ENCODE measurements around the gene PKD1.
"Not testable (repeated sequence)": the region's sequence is repeated elsewhere in the genome, so short reads cannot be mapped to it uniquely, and the experiment has no call there.

The PKD1 gene

DNA sequence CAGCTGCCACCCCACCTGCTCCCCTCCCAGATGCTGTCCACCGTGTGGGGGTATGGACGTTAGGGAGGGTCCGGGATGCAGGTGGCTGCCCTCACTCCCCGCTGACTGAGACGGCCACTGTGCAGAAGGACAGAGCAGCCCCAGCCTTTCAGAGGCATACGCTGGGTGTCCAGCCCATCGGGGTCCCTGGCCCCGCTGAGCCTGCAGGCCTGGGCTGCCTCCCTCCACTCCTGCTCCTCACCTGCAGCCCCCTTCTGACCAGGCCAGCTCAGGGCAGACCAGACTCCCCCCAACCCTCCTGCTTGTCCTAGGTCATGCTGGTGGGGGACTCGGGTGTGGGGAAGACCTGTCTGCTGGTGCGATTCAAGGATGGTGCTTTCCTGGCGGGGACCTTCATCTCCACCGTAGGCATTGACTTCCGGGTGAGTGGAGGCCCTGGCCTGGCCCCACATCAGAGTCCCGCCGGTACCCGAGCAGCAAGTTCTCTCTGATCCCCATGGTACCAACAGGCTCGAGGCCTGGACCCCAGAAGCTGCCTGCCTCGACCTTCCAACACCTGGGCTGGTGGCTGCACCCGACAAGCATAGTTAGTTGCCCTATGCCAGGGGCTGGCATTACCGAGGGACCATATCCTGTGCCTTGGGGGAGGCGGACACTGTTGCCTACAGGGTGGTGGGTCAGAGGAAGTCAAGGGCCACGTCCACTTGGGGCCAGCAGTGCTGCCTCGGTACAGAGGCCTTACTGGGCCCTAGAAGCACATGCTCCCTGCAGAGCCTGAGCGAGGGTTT is 14.1 kb upstream of the PKD1 start:
- Mint-ChIP-seq H3K4me1 (ENCODE audit: low read depth) (peaks cover 10% of the 10 kb centered on the region), H3K4me3 (peak overlapping the region; percentile 40), H3K36me3 (ENCODE audit: low read depth) (peaks cover 20% of the 10 kb centered on the region), H3K27ac (no peak overlapping the region), H3K9me3 (no peaks in the 10 kb centered on the region), H3K27me3 (ENCODE audit: low read depth) (no peaks in the 10 kb centered on the region)

DNA sequence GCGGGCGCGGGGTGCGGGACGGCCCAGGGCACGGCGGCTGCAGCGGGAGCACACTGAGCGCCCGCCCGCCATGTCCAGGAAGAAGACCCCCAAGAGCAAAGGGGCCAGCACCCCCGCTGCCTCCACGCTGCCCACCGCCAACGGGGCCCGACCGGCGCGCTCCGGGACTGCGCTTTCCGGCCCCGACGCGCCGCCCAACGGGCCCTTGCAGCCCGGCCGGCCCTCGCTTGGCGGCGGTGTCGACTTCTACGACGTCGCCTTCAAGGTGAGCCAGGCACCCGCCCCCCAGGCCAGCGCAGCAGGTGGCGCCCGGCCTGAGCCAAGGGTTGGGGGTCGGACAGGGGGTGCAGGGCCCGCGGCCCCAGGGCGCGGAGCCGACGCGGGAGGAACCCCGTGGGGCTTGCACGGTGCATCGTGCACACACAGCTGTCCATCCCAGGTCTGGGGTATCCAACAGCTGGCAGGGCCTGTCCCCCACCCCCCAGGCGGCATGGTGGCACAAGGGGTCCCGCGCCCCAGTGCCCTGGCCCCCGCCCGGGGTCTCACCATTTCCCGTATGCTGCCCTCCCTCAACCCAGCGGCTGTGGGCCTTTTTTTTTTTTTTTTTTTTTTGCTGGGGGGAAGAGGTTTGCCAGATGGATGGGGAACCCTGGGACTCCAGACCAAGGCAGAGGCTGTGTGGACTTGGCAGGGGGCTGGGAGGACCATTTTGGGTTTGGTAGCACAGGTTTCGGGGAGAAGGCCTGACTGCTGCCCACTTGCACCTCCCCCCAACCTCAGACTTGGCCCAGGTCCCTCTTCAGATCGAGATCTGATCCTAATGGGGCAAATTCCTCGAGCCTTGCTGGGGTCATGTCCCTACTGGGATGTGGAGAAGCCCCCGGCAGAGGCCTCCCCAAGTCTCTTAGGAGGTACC is 13.3 kb upstream of the PKD1 start:
- Mint-ChIP-seq H3K4me1 (ENCODE audit: low read depth) (peaks cover 4% of the 10 kb centered on the region), H3K36me3 (ENCODE audit: low read depth) (peaks cover 12% of the 10 kb centered on the region), H3K27me3 (ENCODE audit: low read depth) (no peaks in the 10 kb centered on the region), H3K4me3 (peak overlapping the region; percentile 46), H3K27ac (no peak overlapping the region), H3K9me3 (no peaks in the 10 kb centered on the region)

DNA sequence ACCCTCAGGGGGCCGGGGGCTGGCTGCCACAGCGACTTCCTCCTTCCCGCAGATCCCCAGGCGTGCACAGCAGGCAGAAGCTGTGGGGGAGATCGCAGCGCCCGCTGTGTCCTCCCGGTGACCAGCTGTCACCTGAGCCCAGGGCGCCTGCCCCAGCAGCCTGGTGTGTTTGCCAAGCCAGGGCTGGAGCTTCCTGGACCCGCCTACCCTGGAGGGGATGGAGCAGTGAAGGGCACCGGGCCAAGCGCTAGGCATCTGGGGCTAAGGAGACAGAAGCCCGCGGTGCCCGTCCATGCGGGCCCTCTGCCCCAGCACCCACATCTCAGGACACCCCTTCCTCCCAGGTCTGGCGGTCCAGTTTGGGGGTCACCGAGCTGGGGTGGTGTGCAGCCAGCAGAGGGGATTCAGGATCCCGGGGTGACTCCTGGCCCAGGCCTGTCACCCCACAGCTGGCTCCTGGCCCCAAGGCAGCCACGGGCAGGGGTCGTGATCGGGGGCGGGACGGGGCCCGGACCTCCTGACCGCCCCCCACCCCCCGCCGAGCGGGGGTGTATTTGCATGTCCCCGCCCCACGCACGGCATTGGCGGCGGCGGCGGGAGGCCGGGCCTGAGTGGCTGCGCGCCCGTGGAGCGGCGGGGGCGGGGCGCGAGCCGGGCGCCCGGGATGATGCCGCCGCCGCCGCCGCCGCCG is 12.4 kb upstream of the PKD1 start, which contains the start of gene RAB26:
Gene RAB26, plus strand, starts transcription at position 645 of the 691 bp plus-strand sequence. CDS start 159 bp downstream, outside the sequence.
- Mint-ChIP-seq H3K36me3 (ENCODE audit: low read depth) (peaks cover 5% of the 10 kb centered on the region), H3K4me1 (ENCODE audit: low read depth) (peaks cover 2% of the 10 kb centered on the region), H3K9me3 (no peaks in the 10 kb centered on the region), H3K27ac (no peak within 1 kb of the TSS), H3K27me3 (ENCODE audit: low read depth) (no peaks in the 10 kb centered on the region), H3K4me3 (peak within 1 kb of the TSS; percentile 46)

DNA sequence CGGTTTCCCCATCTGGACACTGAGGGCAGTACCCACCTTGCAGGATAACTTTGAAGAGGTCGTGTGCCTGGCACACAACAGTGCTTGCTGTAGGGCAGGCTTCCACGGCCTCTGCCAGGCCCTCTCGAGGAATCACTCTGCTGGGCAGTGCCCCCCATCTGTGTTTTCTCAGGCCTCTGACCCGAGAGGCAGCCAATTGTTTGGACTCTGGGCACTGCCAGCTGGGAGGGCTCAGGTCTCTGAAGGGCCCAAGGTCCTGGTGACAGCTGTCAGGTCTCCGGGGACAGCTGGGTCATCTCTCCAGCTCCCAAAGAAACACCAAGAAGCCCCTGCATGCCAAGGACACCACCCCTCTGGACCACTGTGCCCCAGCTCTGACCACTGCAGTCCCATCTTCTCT is 11.7 kb upstream of the PKD1 start:
- Mint-ChIP-seq H3K27me3 (ENCODE audit: low read depth) (no peaks in the 10 kb centered on the region), H3K4me3 (no peak overlapping the region), H3K4me1 (ENCODE audit: low read depth) (peaks cover 2% of the 10 kb centered on the region), H3K27ac (no peak overlapping the region), H3K9me3 (no peaks in the 10 kb centered on the region), H3K36me3 (ENCODE audit: low read depth) (peaks cover 5% of the 10 kb centered on the region)

DNA sequence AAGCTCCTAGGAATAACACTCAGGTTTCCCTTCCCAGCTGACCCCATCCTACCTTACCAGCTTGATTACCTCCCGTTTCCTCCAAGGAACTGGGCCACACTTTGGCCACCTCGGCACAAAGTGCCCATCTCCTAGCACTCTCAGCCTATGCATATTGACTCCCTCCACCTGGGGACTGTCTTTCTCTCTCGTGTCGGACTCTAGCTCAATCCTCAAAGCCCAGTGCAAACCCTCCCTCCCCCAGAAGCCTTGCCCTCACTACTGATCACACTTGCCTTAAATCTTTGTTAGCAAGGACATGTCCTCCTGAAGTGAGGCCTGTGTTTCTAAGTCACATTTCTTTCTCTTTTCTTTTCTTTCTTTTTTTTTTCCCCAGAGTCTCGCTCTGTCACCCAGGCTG is 10.1 kb upstream of the PKD1 start:
- no peak overlapping the region for H3K4me3 Mint-ChIP-seq
- no peaks in the 10 kb centered on the region for H3K27me3 Mint-ChIP-seq (ENCODE audit: low read depth)
- H3K27ac Mint-ChIP-seq, result no peak overlapping the region
- no peaks in the 10 kb centered on the region for H3K9me3 Mint-ChIP-seq
- peaks cover 2% of the 10 kb centered on the region for H3K4me1 Mint-ChIP-seq (ENCODE audit: low read depth)
- no peaks in the 10 kb centered on the region for H3K36me3 Mint-ChIP-seq (ENCODE audit: low read depth)

DNA sequence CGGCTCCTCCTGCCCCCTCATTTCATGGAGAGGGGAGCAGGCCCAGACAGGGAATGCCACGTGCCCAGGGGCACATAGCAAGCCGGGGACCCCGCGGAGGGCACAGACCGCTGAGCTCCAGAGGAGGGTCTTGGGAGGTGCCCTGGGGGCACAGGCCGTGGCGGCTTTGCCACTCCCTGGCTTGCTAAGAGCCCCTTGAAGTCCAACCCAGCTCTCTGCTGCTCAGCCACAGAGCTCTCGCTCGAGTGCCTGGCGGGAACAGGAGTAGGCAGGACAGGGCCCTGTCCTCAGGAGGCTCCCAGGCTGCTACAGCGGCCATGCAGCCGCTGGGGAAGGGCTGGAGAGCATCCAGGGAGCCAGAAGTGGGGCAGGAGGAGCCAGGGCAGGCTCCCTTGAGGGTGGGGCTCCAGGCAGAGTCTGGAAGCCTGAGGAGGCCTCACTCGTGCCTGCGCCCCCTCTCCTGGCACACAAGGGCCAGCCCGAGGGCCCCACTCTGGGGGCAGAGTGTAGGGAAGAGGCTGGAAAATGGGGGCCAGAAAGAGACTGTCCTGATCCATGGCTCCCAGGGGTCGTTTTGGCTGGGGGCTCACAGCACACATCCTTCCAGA is 8.3 kb upstream of the PKD1 start:
- H3K4me1 Mint-ChIP-seq (ENCODE audit: low read depth), result peaks cover 2% of the 10 kb centered on the region
- H3K36me3 Mint-ChIP-seq (ENCODE audit: low read depth), result no peaks in the 10 kb centered on the region
- H3K4me3 Mint-ChIP-seq, result no peak overlapping the region
- no peak overlapping the region for H3K27ac Mint-ChIP-seq
- H3K9me3 Mint-ChIP-seq, result no peaks in the 10 kb centered on the region
- H3K27me3 Mint-ChIP-seq (ENCODE audit: low read depth), result peaks cover 6% of the 10 kb centered on the region

DNA sequence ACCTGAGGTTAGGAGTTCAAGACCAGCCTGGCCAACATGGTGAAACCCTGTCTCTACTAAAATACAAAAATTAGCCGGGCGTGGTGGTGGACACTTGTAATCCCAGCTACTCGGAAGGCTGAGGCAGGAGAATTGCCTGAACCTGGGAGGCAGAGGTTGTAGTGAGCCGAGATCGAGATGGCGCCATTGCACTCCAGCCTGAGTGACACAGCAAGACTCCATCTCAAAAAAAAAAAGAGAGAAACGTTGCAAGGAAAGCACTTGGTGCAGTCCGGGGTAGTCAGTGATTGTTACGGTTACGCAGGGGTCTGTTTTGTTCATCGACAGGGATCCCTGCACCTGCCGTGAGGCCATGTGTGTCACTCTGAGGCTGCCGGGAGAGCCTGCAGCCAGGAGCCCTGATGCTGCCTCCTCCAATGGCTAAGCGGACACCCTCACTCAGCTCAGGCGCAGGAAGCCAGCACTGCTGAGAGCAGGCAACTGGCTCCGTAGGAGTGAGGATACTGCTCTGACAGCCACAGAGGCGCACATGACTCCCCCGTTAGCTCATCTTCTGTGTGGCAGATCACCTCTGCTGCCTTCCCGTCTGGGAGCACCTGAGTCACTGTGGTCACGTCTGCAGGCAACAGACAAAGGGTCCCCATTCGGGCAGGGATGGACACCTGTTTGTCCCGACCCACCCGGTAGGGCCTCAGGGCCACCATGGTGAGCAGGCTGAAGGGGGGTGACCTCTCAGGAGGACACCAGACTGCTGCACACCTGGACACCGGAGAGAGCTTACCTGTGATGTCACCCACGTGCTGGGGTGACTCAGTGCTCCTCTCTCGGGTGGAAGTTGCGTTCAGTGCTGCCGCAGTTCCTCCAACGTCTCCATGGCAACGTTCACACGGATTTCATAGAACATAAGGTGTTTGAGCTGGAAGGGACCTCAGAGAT is 7.5 kb upstream of the PKD1 start:
- H3K4me1 Mint-ChIP-seq (ENCODE audit: low read depth), result peaks cover 2% of the 10 kb centered on the region
- peaks cover 8% of the 10 kb centered on the region for H3K27me3 Mint-ChIP-seq (ENCODE audit: low read depth)
- no peak overlapping the region for H3K27ac Mint-ChIP-seq
- H3K36me3 Mint-ChIP-seq (ENCODE audit: low read depth), result no peaks in the 10 kb centered on the region
- no peak overlapping the region for H3K4me3 Mint-ChIP-seq
- no peaks in the 10 kb centered on the region for H3K9me3 Mint-ChIP-seq

DNA sequence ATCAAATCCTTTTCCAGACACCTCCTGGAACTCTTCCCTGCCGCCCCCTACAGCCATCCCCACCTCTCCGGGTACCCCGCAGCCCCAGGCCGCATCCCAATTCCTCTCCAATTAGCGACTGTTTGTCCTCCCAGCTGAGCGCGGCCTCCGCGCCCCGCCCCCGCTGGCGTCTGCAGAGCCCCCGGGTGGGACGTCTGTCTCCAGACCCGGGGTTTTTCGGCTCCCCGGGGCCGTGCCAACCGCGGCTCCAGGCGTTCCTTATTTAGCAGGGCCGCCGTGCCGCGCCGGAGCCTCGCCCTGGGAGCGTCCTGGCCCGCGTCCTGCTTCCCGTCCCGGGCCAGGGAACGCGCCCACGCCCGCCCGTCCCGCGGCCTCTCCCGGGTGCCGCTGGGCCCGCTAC is 627 bp downstream of the PKD1 start:
- H3K36me3 Mint-ChIP-seq (ENCODE audit: low read depth); H3K27me3 Mint-ChIP-seq (ENCODE audit: low read depth); H3K4me1 Mint-ChIP-seq (ENCODE audit: low read depth); H3K27ac Mint-ChIP-seq; H3K9me3 Mint-ChIP-seq: not testable (repeated sequence)
- peak overlapping the region; percentile 64 for H3K4me3 Mint-ChIP-seq

DNA sequence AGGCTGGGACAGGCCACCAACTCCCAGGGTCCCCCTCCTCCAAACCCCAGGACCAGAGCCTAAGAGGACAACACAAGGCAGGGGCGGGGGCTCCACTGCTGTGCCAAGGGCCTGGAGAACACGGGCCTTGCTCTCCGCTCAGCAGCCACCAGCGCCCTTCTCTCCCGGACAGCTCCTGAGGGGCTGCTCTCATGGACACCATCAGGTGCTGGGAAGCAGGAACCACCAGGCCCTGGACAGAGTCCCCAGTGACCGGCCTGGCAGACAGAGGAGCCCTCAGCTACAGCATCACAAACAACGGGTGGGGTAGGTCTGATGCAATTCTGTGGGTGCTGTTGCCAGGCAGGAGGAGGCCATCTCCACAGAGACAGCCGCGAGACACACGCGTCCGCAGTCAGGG is 1.9 kb downstream of the PKD1 start:
- not testable (repeated sequence) for H3K36me3 Mint-ChIP-seq (ENCODE audit: low read depth); H3K27ac Mint-ChIP-seq; H3K4me1 Mint-ChIP-seq (ENCODE audit: low read depth); H3K27me3 Mint-ChIP-seq (ENCODE audit: low read depth); H3K4me3 Mint-ChIP-seq; H3K9me3 Mint-ChIP-seq

DNA sequence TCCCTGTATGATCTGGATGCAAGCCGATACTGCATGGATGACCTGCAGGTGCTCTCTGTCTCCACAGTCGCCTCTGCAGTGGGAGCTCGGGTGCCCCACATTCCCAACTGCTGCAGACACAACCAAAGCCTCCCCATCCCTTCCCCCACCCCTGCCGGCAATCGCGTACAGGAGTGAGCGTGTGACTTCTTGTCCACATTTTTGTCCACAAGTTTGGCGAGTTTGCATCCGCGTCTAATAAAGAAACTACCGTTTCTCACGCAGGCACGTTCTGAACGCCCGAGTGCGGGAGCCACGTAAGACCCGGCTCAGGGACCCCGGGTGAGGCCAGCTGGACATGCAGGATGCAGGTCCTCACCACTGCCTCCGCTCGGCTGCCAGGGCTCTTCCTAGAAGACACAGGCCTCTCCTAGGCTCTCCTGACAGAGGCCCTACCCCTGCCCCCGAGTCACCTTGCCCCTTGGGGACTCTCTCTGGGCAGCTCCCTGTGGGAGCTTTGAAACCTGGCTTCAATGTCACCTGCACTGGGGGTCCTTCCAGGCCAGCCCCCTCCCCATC is 5.7 kb downstream of the PKD1 start:
- not testable (repeated sequence) for H3K4me1 Mint-ChIP-seq (ENCODE audit: low read depth)

DNA sequence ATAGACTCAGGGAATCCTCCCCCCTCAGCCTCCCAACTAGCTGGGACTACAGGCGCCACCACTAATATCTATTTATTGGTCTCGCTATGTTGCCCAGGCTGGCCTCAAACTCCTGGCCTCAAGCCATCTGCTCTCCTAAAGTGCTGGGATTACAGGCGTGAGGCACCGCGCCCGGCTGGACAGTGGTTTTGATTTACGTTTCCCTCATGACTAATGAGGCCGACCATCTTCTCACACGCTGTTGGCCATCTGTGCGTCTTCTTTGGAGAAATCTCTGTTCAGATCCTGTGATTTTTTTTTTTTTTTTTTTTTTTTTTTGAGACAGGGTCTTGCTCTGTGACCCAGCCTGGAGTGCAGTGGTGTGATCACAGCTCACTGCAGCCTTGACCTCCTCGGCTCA is 6.4 kb downstream of the PKD1 start:
- H3K27me3 Mint-ChIP-seq (ENCODE audit: low read depth); H3K4me3 Mint-ChIP-seq; H3K27ac Mint-ChIP-seq; H3K9me3 Mint-ChIP-seq; H3K4me1 Mint-ChIP-seq (ENCODE audit: low read depth); H3K36me3 Mint-ChIP-seq (ENCODE audit: low read depth): not testable (repeated sequence)

More for the DNA sequence above, 5.7 kb downstream of the PKD1 start:
- not testable (repeated sequence) for H3K36me3 Mint-ChIP-seq (ENCODE audit: low read depth); H3K9me3 Mint-ChIP-seq; H3K4me3 Mint-ChIP-seq; H3K27me3 Mint-ChIP-seq (ENCODE audit: low read depth); H3K27ac Mint-ChIP-seq

DNA sequence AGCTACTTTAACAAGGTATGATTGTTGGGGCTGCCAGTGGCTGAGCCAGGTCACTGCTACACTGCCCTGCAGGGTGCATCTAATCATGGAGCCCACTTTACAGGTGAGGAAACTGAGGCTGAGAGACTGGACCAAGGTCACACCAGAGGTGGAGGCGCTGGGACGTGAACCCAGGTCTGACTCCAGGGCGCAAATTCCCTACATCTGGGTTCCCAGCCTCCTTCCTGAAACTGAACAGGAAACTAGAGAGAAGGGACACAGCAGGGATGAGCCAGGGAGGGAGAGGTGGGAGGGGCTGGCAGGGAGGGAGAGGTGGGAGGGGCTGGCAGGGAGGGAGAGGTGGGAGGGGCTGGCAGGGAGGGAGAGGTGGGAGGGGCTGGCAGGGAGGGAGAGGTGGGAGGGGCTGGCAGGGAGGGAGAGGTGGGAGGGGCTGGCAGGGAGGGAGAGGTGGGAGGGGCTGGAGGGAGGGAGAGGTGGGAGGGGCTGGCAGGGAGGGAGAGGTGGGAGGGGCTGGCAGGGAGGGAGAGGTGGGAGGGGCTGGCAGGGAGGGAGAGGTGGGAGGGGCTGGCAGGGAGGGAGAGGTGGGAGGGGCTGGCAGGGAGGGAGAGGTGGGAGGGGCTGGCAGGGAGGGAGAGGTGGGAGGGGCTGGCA is 7.9 kb downstream of the PKD1 start:
- not testable (repeated sequence) for H3K4me3 Mint-ChIP-seq; H3K36me3 Mint-ChIP-seq (ENCODE audit: low read depth); H3K27ac Mint-ChIP-seq; H3K9me3 Mint-ChIP-seq; H3K27me3 Mint-ChIP-seq (ENCODE audit: low read depth); H3K4me1 Mint-ChIP-seq (ENCODE audit: low read depth)

DNA sequence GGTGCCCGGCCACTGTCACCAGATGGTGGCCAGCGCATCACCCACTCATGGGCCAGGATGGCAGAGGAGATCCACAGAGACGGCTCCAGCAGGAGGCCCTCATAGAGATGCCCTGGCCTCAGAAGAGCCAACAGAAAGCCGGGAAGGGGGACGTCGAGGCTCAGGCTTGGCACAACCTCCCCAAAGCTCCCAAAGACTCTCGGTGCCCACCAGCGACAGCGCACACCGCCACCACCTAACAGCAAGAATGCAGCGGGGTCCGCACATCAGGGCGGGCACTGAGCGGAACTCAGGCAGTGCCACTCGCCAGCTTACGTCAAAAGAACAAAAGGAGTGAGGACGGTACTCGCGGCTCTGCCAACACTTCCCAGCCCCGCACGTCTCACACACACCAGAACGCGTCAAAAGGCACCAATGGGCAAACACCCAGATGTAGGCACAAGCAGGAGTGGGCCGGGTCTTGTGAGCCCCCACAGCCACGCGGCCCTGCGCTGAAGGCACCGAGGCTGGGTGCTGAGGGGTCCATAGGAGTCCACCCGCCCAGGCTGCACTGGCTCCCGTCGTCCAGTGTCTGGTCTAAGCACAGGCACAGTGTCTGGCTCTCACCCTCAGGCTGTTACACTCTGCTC is 8.7 kb downstream of the PKD1 start:
- not testable (repeated sequence) for H3K27me3 Mint-ChIP-seq (ENCODE audit: low read depth); H3K4me1 Mint-ChIP-seq (ENCODE audit: low read depth); H3K9me3 Mint-ChIP-seq; H3K27ac Mint-ChIP-seq; H3K36me3 Mint-ChIP-seq (ENCODE audit: low read depth); H3K4me3 Mint-ChIP-seq
